HCT116 (cell line): ENCODE measurements around the gene OOSP4B. TPM values are rescaled to one million over a fixed set of nuclear protein-coding genes. Genes with fewer than 3 reads are reported as not detected.
"Not testable (repeated sequence)": the region's sequence is repeated elsewhere in the genome, so short reads cannot be mapped to it uniquely, and the experiment has no call there.

Experiments used
- ATAC-seq: fragments of 200-7000 bp; cut with Tn5 transposase; 2 replicates; pipeline ENCODE4 v1.9.1; 2020; ENCODE audit warnings: mild to moderate bottlenecking, moderate library complexity
- BruUV-seq: library from RNA; stranded (reverse); fragments of 400-500 nt; replicated peaks from 2 replicates; lab custom pipeline; 2021; lab: Mats Ljungman, UMichigan
- CTCF ChIA-PET: fragments of 300-600 bp; sonication (Branson Sonifier 250); formaldehyde crosslinking; loops from one replicate; lab custom pipeline; 2021; ENCODE audit warnings: antibody characterized with exemption; lab: Charles Lee
- POLR2A ChIA-PET: fragments of 300-600, 350-600 bp; sonication (Branson Sonifier 250); formaldehyde crosslinking; loops from one replicate; lab custom pipeline; 2021; ENCODE audit warnings: antibody characterized with exemption; lab: Charles Lee
- RAD21 ChIA-PET, 2 experiments: fragments of 300-600 bp; sonication (Branson Sonifier 250); formaldehyde crosslinking; loops; one replicate each; lab custom pipeline; 2023; ENCODE audit warnings: low total read pairs in 2 of 2; ENCODE audit not compliant: uncharacterized antibody in 2 of 2, unreplicated experiment in 2 of 2, low non-redundant PET in 1 of 2; lab: Charles Lee
- DNase-seq: peaks from one replicate; pipeline ENCODE4 v3.0.0-alpha.2; 2010; ENCODE audit warnings: low read depth, low spot score
- H2AFZ ChIP-seq: fragments of 200-600 bp; shearing (Covaris generic), sonication (generic); 2 replicates; pipeline ENCODE4 v1.6.1; 2017; ENCODE audit warnings: low read depth, mixed run types, mixed read lengths, antibody characterized with exemption, low read length; ENCODE audit not compliant: poor library complexity, severe bottlenecking
- H3K27ac ChIP-seq: 2 replicates; pipeline ENCODE4 v1.5.1; 2012; ENCODE audit warnings: low read depth, low read length
- H3K27me3 ChIP-seq: fragments of 200-600 bp; sonication (generic); 2 replicates; pipeline ENCODE4 v1.6.1; 2016; ENCODE audit warnings: mixed run types, low read length, mixed read lengths; ENCODE audit not compliant: insufficient read depth
- H3K36me3 ChIP-seq, 2 experiments: fragments of 200-500 bp in 1 of 2; fragments of 200-600 bp in 1 of 2; sonication (Bioruptor generic) in 1 of 2; sonication (generic) in 1 of 2; 2 replicates each; pipeline versions ENCODE4 v1.5.1 to v1.6.1; 2014 to 2016; ENCODE audit warnings: low read length in 2 of 2, inconsistent platforms in 1 of 2, mixed read lengths in 1 of 2, mixed run types in 1 of 2; ENCODE audit not compliant: insufficient read depth in 2 of 2, control insufficient read depth in 1 of 2
- H3K4me1 ChIP-seq, 2 experiments: fragments of 200-600 bp in 1 of 2; sonication (generic) in 1 of 2; 2 replicates each; pipeline versions ENCODE4 v1.5.1 to v1.6.1; 2012 to 2017; ENCODE audit warnings: low read length in 2 of 2, inconsistent platforms in 1 of 2, mild to moderate bottlenecking in 1 of 2, mixed read lengths in 1 of 2, mixed run types in 1 of 2, moderate library complexity in 1 of 2; ENCODE audit not compliant: insufficient read depth in 2 of 2, control insufficient read depth in 1 of 2
- H3K4me2 ChIP-seq: fragments of 200-600 bp; sonication (generic); 2 replicates; pipeline ENCODE4 v1.6.1; 2017; ENCODE audit warnings: mixed run types, low read length, mixed read lengths
- H3K4me3 ChIP-seq, 2 experiments: fragments of 200-600 bp in 1 of 2; sonication (generic) in 1 of 2; replicated peaks in 1 of 2; 2 replicates each; pipeline ENCODE4 v1.5.1; 2011 to 2016; ENCODE audit warnings: low read length in 2 of 2, control low read depth in 1 of 2, low read depth in 1 of 2, mild to moderate bottlenecking in 1 of 2, mixed read lengths in 1 of 2, mixed run types in 1 of 2
- H3K79me2 ChIP-seq: fragments of 200-600 bp; sonication (generic); 2 replicates; pipeline ENCODE4 v1.6.1; 2017; ENCODE audit warnings: mild to moderate bottlenecking, mixed run types, low read length, moderate library complexity, mixed read lengths; ENCODE audit not compliant: insufficient read depth
- H3K9ac ChIP-seq: fragments of 200-600 bp; sonication (generic); 2 replicates; pipeline ENCODE4 v1.6.1; 2016; ENCODE audit warnings: low read length, mixed read lengths
- H3K9me2 ChIP-seq: fragments of 200-600 bp; sonication (generic), shearing (Covaris generic); 2 replicates; pipeline ENCODE4 v1.6.1; 2017; ENCODE audit warnings: mixed run types, mild to moderate bottlenecking, moderate library complexity; ENCODE audit not compliant: insufficient read depth
- H3K9me3 ChIP-seq, 2 experiments: fragments of 200-500 bp in 1 of 2; fragments of 200-600 bp in 1 of 2; sonication (Bioruptor generic) in 1 of 2; sonication (generic) in 1 of 2; 2 replicates each; pipeline ENCODE4 v1.6.1; 2014 to 2017; ENCODE audit warnings: low read length in 2 of 2, mixed read lengths in 2 of 2, inconsistent platforms in 1 of 2, low read depth in 1 of 2, mild to moderate bottlenecking in 1 of 2, mixed run types in 1 of 2, moderate library complexity in 1 of 2; ENCODE audit not compliant: control insufficient read depth in 1 of 2, insufficient read depth in 1 of 2
- H4K20me1 ChIP-seq: fragments of 200-600 bp; sonication (generic), shearing (Covaris generic); 2 replicates; pipeline ENCODE4 v1.6.1; 2017; ENCODE audit warnings: mixed run types, mild to moderate bottlenecking, moderate library complexity; ENCODE audit not compliant: insufficient read depth
- ELF1 ChIP-seq: IDR thresholded peaks from 2 replicates; pipeline ENCODE4 v1.6.1; 2012; ENCODE audit warnings: low read depth, borderline replicate concordance
- SRF ChIP-seq: IDR thresholded peaks from 2 replicates; pipeline ENCODE4 v1.6.1; 2012; ENCODE audit warnings: low read depth
- ZFX ChIP-seq: fragments of 450-650 bp; IDR thresholded peaks from 2 replicates; pipeline ENCODE4 v1.6.1; 2017
- intact Hi-C: fragments of 100-400 bp; cut with micrococcal nuclease; formaldehyde crosslinking; loops from 2 replicates; pipeline ENCODE4 v1.10.0; 2022
- total RNA-seq: library from RNA; stranded (reverse); gene quantifications from one replicate; pipeline ENCODE4 v1.2.1, GENCODE V29; 2021; ENCODE audit not compliant: unreplicated experiment
- TF ChIP-seq, protein P1 (sequence below): IDR thresholded peaks from 2 replicates; pipeline ENCODE4 v1.6.1; 2012; ENCODE audit warnings: low read depth

Gene OOSP4B
- total RNA-seq, 1 experiment from 2014 or later, result not detected

DNA sequence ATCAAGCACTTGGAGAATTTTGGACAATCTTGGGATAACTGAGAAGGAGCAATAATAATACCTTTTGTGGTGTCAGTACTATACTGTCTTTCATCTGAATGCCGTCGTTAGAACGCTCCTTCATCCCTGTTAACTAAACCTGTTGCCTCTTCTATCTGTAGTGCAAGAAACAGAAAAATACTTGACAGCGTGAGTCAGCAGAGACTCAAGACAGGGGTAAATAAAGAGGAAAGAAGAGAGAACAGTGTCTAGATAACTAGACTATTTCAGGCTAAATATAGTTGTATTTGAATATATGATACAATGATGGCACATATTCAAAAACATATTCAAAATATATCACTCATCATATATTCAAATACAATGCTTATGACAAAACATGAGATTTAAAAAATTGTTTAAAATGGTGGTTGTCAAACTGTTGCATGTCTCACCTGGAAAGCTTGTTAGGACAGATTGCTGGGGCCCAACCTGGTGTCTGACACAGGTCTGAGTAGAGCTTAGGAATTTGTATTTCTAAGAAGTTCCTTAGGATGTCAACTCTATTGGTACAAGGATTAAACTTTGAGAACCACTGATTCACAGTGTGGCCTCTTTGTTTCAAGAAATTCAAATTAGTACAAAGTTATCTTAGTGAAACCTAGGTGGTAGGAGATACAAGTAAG is 35.7 kb upstream of the OOSP4B start (continued):
- TF ChIP-seq, protein P1, sequence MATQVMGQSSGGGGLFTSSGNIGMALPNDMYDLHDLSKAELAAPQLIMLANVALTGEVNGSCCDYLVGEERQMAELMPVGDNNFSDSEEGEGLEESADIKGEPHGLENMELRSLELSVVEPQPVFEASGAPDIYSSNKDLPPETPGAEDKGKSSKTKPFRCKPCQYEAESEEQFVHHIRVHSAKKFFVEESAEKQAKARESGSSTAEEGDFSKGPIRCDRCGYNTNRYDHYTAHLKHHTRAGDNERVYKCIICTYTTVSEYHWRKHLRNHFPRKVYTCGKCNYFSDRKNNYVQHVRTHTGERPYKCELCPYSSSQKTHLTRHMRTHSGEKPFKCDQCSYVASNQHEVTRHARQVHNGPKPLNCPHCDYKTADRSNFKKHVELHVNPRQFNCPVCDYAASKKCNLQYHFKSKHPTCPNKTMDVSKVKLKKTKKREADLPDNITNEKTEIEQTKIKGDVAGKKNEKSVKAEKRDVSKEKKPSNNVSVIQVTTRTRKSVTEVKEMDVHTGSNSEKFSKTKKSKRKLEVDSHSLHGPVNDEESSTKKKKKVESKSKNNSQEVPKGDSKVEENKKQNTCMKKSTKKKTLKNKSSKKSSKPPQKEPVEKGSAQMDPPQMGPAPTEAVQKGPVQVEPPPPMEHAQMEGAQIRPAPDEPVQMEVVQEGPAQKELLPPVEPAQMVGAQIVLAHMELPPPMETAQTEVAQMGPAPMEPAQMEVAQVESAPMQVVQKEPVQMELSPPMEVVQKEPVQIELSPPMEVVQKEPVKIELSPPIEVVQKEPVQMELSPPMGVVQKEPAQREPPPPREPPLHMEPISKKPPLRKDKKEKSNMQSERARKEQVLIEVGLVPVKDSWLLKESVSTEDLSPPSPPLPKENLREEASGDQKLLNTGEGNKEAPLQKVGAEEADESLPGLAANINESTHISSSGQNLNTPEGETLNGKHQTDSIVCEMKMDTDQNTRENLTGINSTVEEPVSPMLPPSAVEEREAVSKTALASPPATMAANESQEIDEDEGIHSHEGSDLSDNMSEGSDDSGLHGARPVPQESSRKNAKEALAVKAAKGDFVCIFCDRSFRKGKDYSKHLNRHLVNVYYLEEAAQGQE, result no peak
- TF ChIP-seq SRF, result no peak

DNA sequence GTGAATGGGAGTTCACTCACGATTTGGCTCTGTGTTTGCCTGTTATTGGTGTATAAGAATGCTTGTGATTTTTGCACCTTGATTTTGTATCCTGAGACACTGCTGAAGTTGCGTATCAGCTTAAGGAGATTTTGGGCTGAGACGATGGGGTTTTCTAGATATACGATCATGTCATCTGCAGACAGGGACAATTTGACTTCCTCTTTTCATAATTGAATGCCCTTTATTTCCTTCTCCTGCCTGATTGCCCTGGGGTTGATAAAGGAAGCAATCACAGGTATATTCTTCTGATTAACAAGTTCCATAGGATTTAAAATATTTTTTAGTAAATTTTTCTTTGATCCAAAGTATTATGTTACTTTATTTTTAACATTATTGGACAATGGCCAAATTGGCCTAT is 34.9 kb upstream of the OOSP4B start:
- H4K20me1 ChIP-seq, H3K4me3 ChIP-seq, ATAC-seq, H3K36me3 ChIP-seq, H2AFZ ChIP-seq, H3K9me3 ChIP-seq, POLR2A ChIA-PET, H3K27me3 ChIP-seq, H3K79me2 ChIP-seq, DNase-seq, RAD21 ChIA-PET, CTCF ChIA-PET, H3K4me1 ChIP-seq, intact Hi-C loops, H3K27ac ChIP-seq, H3K9me2 ChIP-seq, H3K4me2 ChIP-seq, H3K9ac ChIP-seq, BruUV-seq: not testable (repeated sequence)

DNA sequence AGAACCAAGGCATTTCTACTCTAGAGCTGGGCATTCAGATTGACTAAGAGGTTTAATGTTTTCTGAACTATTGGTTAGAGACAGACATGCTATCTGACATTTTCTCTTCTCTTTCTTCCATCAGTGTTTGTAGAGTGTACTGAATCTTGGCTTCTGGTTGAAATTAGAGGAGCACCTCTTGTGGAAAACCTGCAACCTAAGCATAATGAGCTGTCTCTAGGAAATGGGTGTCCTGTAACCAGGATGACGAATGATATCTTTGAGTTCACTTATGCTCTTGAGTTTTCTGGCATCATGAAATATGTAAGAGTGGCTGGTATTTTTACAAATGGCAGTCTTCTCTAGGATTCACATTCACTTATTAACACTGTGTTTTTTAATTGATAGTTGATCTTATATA is 33.8 kb upstream of the OOSP4B start:
- DNase-seq, result no peak
- Histone ChIP-seq H3K4me1 (no peaks in the 10 kb centered on the region), H3K79me2 (no peaks in the 10 kb centered on the region), H3K9me3 (no peaks in the 10 kb centered on the region), H3K9ac (no peak overlapping the region), H3K27ac (no peak overlapping the region)
- ATAC-seq, result no peak
- BruUV-seq, result no TSS peak
- POLR2A ChIA-PET, result no interaction called here
- no peak for TF ChIP-seq ZFX
- TF ChIP-seq SRF, result no peak
- no peak for TF ChIP-seq ELF1
- TF ChIP-seq, all 23 proteins: peak for 0
- ChIA-PET RAD21 (no interaction called here), CTCF (no interaction called here)
- no peak overlapping the region for H2AFZ ChIP-seq
- no peaks in the 10 kb centered on the region for H3K27me3 ChIP-seq
- no peaks in the 10 kb centered on the region for H3K36me3 ChIP-seq
- H4K20me1 ChIP-seq, result no peaks in the 10 kb centered on the region
- H3K4me2 ChIP-seq, result no peak overlapping the region
- H3K9me2 ChIP-seq, result no peaks in the 10 kb centered on the region
- intact Hi-C loops, result no loop called here
- H3K4me3 ChIP-seq, result no peak overlapping the region
